Thymus (tissue), 11 donors: ENCODE measurements around the gene FRRS1. TPM values are rescaled to one million over a fixed set of nuclear protein-coding genes. Genes with fewer than 3 reads are reported as not detected.
A peak's percentile ranks its signal among the peaks of the same experiment; 100 is the strongest.

Experiments
- DNase-seq, 9 donors: peaks; one replicate each; pipeline ENCODE4 v3.0.0-alpha.2; 2013; ENCODE audit warnings: low spot score in 9 of 9, low read depth in 6 of 9, missing footprints in 1 of 9
- H3K27ac ChIP-seq, 2 donors: one replicate each; pipeline ENCODE4 v1.5.1; 2013; ENCODE audit warnings: control low read depth in 1 of 2, low read depth in 1 of 2, low read length in 1 of 2, mild to moderate bottlenecking in 1 of 2, moderate library complexity in 1 of 2
- H3K27me3 ChIP-seq, 2 donors: one replicate each; pipeline ENCODE4 v1.5.1; 2013; ENCODE audit warnings: low read length in 1 of 2; ENCODE audit not compliant: control insufficient read depth in 2 of 2, insufficient read depth in 1 of 2
- H3K36me3 ChIP-seq, 2 donors: one replicate each; pipeline ENCODE4 v1.5.1; 2013; ENCODE audit warnings: low read length in 1 of 2, mild to moderate bottlenecking in 1 of 2, moderate library complexity in 1 of 2; ENCODE audit not compliant: control insufficient read depth in 2 of 2, insufficient read depth in 2 of 2
- H3K4me1 ChIP-seq, 2 donors: one replicate each; pipeline ENCODE4 v1.5.1; 2013; ENCODE audit warnings: low read length in 2 of 2; ENCODE audit not compliant: control insufficient read depth in 2 of 2, insufficient read depth in 2 of 2
- H3K4me3 ChIP-seq, 2 donors: one replicate each; pipeline ENCODE4 v1.5.1; 2013; ENCODE audit warnings: low read length in 2 of 2, control low read depth in 1 of 2, mild to moderate bottlenecking in 1 of 2
- H3K9me3 ChIP-seq, 2 donors: one replicate each; pipeline ENCODE4 v1.5.1; 2013; ENCODE audit warnings: low read length in 1 of 2, mild to moderate bottlenecking in 1 of 2; ENCODE audit not compliant: control insufficient read depth in 2 of 2, insufficient read depth in 1 of 2
- WGBS: extraction: QIAGEN DNeasy Blood & Tissue Kit; methylation state at CpG from one replicate; pipeline ENCODE4 v1.1.7; 2013; 5-methylcytosine and 5-hydroxymethylcytosine counted together
- polyA plus RNA-seq: library from polyadenylated mRNA; stranded (reverse); fragments of 200-250 nt; gene quantifications from one replicate; pipeline ENCODE4 v1.2.3, GENCODE V29; 2013
- total RNA-seq: library from RNA; stranded (reverse); fragments of 120-200 nt; gene quantifications from one replicate; pipeline ENCODE4 v1.2.4, GENCODE V29; 2013
- donor health status: healthy.

Gene FRRS1
- total and polyA plus RNA-seq, 2 donors: 0.87 to 8.7 TPM

DNA sequence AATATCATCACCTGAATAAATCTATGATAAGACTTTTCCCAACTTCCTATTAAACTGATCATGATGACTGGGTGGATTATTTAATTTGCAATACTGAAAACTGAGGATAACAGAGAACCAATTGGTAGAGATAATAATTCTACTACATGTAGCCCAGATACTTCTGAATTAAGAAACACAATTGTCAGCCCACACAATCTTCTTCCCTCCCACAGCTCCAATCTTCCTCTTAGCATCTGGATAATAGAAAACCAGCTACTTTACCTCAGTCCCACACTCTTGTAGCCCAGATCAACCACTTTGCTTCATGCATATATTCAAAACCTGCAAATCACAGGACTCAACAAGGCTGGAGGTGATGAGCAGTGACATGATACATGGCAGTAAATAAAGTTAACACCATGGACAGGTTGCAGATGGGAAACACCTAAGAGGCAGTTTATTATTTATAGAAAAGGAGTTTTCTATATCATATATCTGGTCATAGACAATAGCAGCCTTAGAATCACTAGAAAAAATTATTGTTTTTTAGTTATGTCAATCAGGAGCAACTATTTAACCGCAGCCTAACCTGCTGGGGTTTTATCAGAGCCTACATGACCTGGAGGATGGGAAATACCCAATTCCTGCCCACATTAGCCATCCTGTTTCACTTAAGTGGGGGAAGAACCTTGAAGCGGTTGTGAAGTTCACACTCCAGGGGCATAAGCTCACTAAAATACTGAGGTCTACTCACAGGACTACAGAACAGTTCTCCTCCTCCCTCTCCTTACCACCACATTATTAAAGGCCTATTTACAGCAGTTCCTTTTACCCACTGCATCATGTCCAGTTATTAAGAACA, 16.7 kb downstream of the FRRS1 start:
- WGBS: 49% methylated on average over 2 of the region's 2 CpGs
- DNase-seq: no peak
- Histone ChIP-seq H3K27ac (no peak overlapping the region), H3K9me3 (no peaks in the 10 kb centered on the region), H3K27me3 (no peaks in the 10 kb centered on the region), H3K4me3 (no peak overlapping the region), H3K4me1 (no peaks in the 10 kb centered on the region), H3K36me3 (no peaks in the 10 kb centered on the region)

- DNase-seq: no peak
- Histone ChIP-seq H3K27ac (no peak overlapping the region), H3K36me3 (no peaks in the 10 kb centered on the region), H3K4me3 (no peak overlapping the region), H3K4me1 (no peaks in the 10 kb centered on the region), H3K27me3 (no peaks in the 10 kb centered on the region), H3K9me3 (no peaks in the 10 kb centered on the region)
- WGBS: 97% methylated on average over 2 of the region's 2 CpGs
Measured at GRCh38 chr1:99748419-99748818, 18.0 kb downstream of the FRRS1 start.

- 98% methylated on average over 2 of the region's 2 CpGs for WGBS
- Histone ChIP-seq H3K4me3 (no peak overlapping the region), H3K9me3 (no peaks in the 10 kb centered on the region), H3K36me3 (no peaks in the 10 kb centered on the region), H3K27me3 (no peaks in the 10 kb centered on the region), H3K27ac (no peak overlapping the region), H3K4me1 (no peaks in the 10 kb centered on the region)
- DNase-seq: no peak
Measured at GRCh38 chr1:99745684-99746083, 20.8 kb downstream of the FRRS1 start.

DNA sequence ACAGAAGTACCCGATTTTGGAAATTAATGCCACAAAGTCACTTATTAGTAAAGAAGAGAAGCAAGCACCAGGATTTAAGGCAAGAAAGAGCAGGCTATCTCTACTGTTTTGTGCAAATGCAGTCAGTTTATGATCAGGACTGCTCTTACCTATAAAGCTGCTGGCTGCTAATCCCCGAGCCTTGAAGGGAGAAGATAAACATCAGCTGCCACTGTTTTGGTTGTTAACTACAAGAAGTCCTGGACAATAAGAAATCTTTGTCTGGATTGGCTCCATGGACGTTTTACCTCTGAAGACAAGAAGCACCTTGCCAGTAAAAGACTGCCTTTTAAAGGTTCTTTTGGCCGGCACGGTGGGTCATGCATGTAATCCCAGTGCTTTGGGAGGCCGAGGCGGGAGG, 21.4 kb downstream of the FRRS1 start:
- no peaks in the 10 kb centered on the region for H3K9me3 ChIP-seq
- WGBS: 98% methylated on average over 7 of the region's 7 CpGs
- H3K27ac ChIP-seq: no peak overlapping the region
- no peak overlapping the region for H3K4me3 ChIP-seq
- no peak for DNase-seq
- no peaks in the 10 kb centered on the region for H3K36me3 ChIP-seq
- H3K27me3 ChIP-seq: no peaks in the 10 kb centered on the region
- H3K4me1 ChIP-seq: no peaks in the 10 kb centered on the region

- H3K4me3 ChIP-seq: no peak overlapping the region
- no peaks in the 10 kb centered on the region for H3K27me3 ChIP-seq
Measured at GRCh38 chr1:99740141-99740540, 26.3 kb downstream of the FRRS1 start.

GRCh38 chr1:99738858-99739465, 27.5 kb downstream of the FRRS1 start:
- no peak for DNase-seq
- 85% methylated on average over 6 of the region's 6 CpGs for WGBS
- Histone ChIP-seq H3K36me3 (peaks cover 3 to 6% of the 10 kb centered on the region in 2 donors), H3K27ac (no peak overlapping the region), H3K4me1 (no peaks in the 10 kb centered on the region), H3K4me3 (no peak overlapping the region), H3K9me3 (no peaks in the 10 kb centered on the region), H3K27me3 (no peaks in the 10 kb centered on the region)

More at GRCh38 chr1:99740141-99740540, 26.3 kb downstream of the FRRS1 start:
- Histone ChIP-seq H3K36me3 (peaks cover 3 to 6% of the 10 kb centered on the region in 2 donors), H3K27ac (no peak overlapping the region), H3K9me3 (no peaks in the 10 kb centered on the region), H3K4me1 (no peaks in the 10 kb centered on the region)
- WGBS: 94% methylated on average over 1 of the region's 1 CpG
- no peak for DNase-seq

DNA sequence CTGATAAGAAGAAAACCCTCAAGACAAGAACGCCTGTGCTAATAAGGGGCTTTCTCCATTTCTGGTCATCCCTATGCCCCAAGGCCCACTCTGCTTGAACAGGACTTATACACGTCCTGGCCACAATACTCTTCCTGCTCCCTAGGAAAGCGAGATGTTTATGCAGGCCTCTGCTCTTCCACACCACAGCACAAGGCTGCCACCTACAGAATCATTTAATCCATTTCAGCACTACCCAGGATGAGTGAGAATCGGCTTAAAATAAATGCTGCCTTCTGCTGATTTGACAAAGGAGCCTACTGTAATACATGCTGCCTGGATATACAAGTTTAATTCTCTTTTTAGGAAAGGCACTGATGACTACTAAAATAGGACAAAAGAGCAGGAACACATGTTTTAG, 29.4 kb downstream of the FRRS1 start:
- 66% methylated on average over 4 of the region's 4 CpGs for WGBS
- H3K4me1 ChIP-seq: no peaks in the 10 kb centered on the region
- H3K27me3 ChIP-seq: no peaks in the 10 kb centered on the region
- H3K9me3 ChIP-seq: no peaks in the 10 kb centered on the region
- peaks cover 3 to 6% of the 10 kb centered on the region in 2 donors for H3K36me3 ChIP-seq
- H3K27ac ChIP-seq: no peak overlapping the region
- no peak overlapping the region for H3K4me3 ChIP-seq
- peak in 3 of 9 donors; percentile 2 to 33 (median 11) for DNase-seq

GRCh38 chr1:99735852-99736251, 30.6 kb downstream of the FRRS1 start:
- no peak for DNase-seq
- H3K36me3 ChIP-seq: peaks cover 3 to 6% of the 10 kb centered on the region in 2 donors
- H3K4me3 ChIP-seq: no peak overlapping the region
- H3K9me3 ChIP-seq: no peaks in the 10 kb centered on the region
- 79% methylated on average over 2 of the region's 2 CpGs for WGBS
- no peak overlapping the region for H3K27ac ChIP-seq
- no peaks in the 10 kb centered on the region for H3K27me3 ChIP-seq
- H3K4me1 ChIP-seq: no peaks in the 10 kb centered on the region

- WGBS: 94% methylated on average over 1 of the region's 1 CpG
- DNase-seq: no peak
- Histone ChIP-seq H3K27me3 (no peaks in the 10 kb centered on the region), H3K36me3 (no peaks in the 10 kb centered on the region), H3K27ac (no peak overlapping the region), H3K4me1 (no peaks in the 10 kb centered on the region), H3K4me3 (no peak overlapping the region), H3K9me3 (no peaks in the 10 kb centered on the region)
Measured at GRCh38 chr1:99731384-99731783, 35.1 kb downstream of the FRRS1 start.
